ENCODE measurements around the gene FRAS1. TPM values are rescaled to one million over a fixed set of nuclear protein-coding genes. Genes with fewer than 3 reads are reported as not detected.
"Not testable (repeated sequence)": the region's sequence is repeated elsewhere in the genome, so short reads cannot be mapped to it uniquely, and the experiment has no call there.

Gene FRAS1
- total RNA-seq, 2 experiments from 2014 or later: not detected

DNA sequence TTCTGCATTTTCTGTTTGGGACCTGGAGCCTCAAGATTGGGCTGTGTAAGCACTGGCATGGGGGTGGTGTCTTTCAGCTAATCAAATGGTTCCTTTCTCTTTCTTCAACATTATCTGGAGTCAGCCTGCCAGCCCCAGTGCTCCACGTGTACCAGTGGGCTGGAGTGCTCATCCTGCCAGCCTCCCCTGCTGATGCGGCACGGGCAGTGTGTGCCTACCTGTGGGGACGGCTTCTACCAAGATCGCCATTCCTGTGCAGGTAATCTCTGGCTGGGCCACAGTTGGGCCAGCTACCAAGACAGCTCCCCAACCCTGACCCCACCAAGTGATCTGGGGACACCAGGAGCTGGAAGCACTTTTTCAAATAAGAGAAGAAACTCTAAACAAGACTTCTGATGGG, 229.2 kb downstream of the FRAS1 start:
- H3K4me1 Mint-ChIP-seq: no peaks in the 10 kb centered on the region
- H3K9me3 Mint-ChIP-seq: no peaks in the 10 kb centered on the region

GRCh38 chr4:78288327-78288726, 231.2 kb downstream of the FRAS1 start:
- Mint-ChIP-seq H3K36me3 (ENCODE audit: low read depth) (no peaks in the 10 kb centered on the region), H3K4me1 (no peaks in the 10 kb centered on the region), H3K4me3 (no peak overlapping the region), H3K27ac (no peak overlapping the region), H3K9me3 (no peaks in the 10 kb centered on the region), H3K27me3 (peaks cover 2% of the 10 kb centered on the region)
- POLR2A ChIA-PET: no interaction called here
- CTCF ChIA-PET: no interaction called here
- no peak for DNase-seq

More for the DNA sequence above, 229.2 kb downstream of the FRAS1 start:
- Mint-ChIP-seq H3K36me3 (ENCODE audit: low read depth) (no peaks in the 10 kb centered on the region), H3K4me3 (no peak overlapping the region), H3K27me3 (no peaks in the 10 kb centered on the region), H3K27ac (no peak overlapping the region)
- no peak for DNase-seq
- CTCF ChIA-PET: no interaction called here
- POLR2A ChIA-PET: no interaction called here

GRCh38 chr4:78291277-78291676, 234.2 kb downstream of the FRAS1 start:
- Mint-ChIP-seq H3K4me3 (no peak overlapping the region), H3K27me3 (peaks cover 8% of the 10 kb centered on the region), H3K27ac (no peak overlapping the region), H3K36me3 (ENCODE audit: low read depth) (no peaks in the 10 kb centered on the region), H3K4me1 (no peaks in the 10 kb centered on the region), H3K9me3 (no peaks in the 10 kb centered on the region)
- DNase-seq: no peak
- ChIA-PET CTCF (no interaction called here), POLR2A (no interaction called here)

GRCh38 chr4:78292341-78292740, 235.2 kb downstream of the FRAS1 start:
- H3K36me3 Mint-ChIP-seq (ENCODE audit: low read depth): no peaks in the 10 kb centered on the region
- no peak overlapping the region for H3K4me3 Mint-ChIP-seq
- peaks cover 2% of the 10 kb centered on the region for H3K4me1 Mint-ChIP-seq
- DNase-seq: no peak
- H3K9me3 Mint-ChIP-seq: no peaks in the 10 kb centered on the region
- CTCF ChIA-PET: no interaction called here
- H3K27ac Mint-ChIP-seq: no peak overlapping the region
- H3K27me3 Mint-ChIP-seq: peaks cover 10% of the 10 kb centered on the region
- POLR2A ChIA-PET: no interaction called here

- no peak overlapping the region for H3K27ac Mint-ChIP-seq
- no peak for DNase-seq
- H3K4me3 Mint-ChIP-seq: no peak overlapping the region
- H3K36me3 Mint-ChIP-seq (ENCODE audit: low read depth): no peaks in the 10 kb centered on the region
- no peaks in the 10 kb centered on the region for H3K9me3 Mint-ChIP-seq
- H3K27me3 Mint-ChIP-seq: peaks cover 10% of the 10 kb centered on the region
- CTCF ChIA-PET: no interaction called here
- POLR2A ChIA-PET: no interaction called here
- peaks cover 2% of the 10 kb centered on the region for H3K4me1 Mint-ChIP-seq
Observed at GRCh38 chr4:78292856-78293255, 235.7 kb downstream of the FRAS1 start.

GRCh38 chr4:78293348-78293747, 236.2 kb downstream of the FRAS1 start:
- POLR2A ChIA-PET: no interaction called here
- no peak for DNase-seq
- CTCF ChIA-PET: no interaction called here

DNA sequence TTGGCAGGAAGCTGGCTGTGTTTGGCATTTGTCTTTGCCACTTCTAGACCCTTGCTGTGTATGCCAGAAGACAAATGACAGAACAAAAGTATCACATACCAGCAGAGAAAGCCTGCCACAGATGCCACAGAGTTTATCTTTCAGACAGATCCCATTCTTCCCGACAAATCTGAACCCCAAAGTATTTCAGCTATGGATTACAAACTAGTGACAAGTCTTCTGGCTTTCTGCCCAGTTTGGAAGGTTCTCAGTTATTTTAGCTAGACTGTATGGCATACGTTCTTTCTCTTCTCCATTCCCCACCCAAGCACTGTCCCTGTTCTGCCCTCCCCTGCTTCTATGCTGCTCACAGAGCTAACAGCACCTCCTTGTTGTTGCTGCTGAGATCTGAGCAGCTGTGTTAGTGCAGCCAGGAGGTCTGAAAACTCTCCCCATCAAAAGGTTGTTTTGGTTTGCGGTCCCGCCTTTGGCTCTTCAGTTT, 236.7 kb downstream of the FRAS1 start:
- Mint-ChIP-seq H3K4me1 (peaks cover 2% of the 10 kb centered on the region), H3K27me3 (peaks cover 10% of the 10 kb centered on the region), H3K27ac (no peak overlapping the region), H3K36me3 (ENCODE audit: low read depth) (no peaks in the 10 kb centered on the region), H3K9me3 (no peaks in the 10 kb centered on the region), H3K4me3 (no peak overlapping the region)
- CTCF ChIA-PET: no interaction called here
- no peak for DNase-seq
- POLR2A ChIA-PET: no interaction called here

More at GRCh38 chr4:78293348-78293747, 236.2 kb downstream of the FRAS1 start:
- Mint-ChIP-seq H3K9me3 (no peaks in the 10 kb centered on the region), H3K4me3 (no peak overlapping the region), H3K27me3 (peaks cover 10% of the 10 kb centered on the region), H3K4me1 (peaks cover 2% of the 10 kb centered on the region), H3K36me3 (ENCODE audit: low read depth) (no peaks in the 10 kb centered on the region), H3K27ac (no peak overlapping the region)

- DNase-seq: no peak
- POLR2A ChIA-PET: no interaction called here
- H3K9me3 Mint-ChIP-seq: no peaks in the 10 kb centered on the region
- peaks cover 15% of the 10 kb centered on the region for H3K27me3 Mint-ChIP-seq
- no peak overlapping the region for H3K4me3 Mint-ChIP-seq
- H3K4me1 Mint-ChIP-seq: peaks cover 2% of the 10 kb centered on the region
- no peaks in the 10 kb centered on the region for H3K36me3 Mint-ChIP-seq (ENCODE audit: low read depth)
- CTCF ChIA-PET: no interaction called here
- no peak overlapping the region for H3K27ac Mint-ChIP-seq
Observed at GRCh38 chr4:78296261-78296660, 239.1 kb downstream of the FRAS1 start.

DNA sequence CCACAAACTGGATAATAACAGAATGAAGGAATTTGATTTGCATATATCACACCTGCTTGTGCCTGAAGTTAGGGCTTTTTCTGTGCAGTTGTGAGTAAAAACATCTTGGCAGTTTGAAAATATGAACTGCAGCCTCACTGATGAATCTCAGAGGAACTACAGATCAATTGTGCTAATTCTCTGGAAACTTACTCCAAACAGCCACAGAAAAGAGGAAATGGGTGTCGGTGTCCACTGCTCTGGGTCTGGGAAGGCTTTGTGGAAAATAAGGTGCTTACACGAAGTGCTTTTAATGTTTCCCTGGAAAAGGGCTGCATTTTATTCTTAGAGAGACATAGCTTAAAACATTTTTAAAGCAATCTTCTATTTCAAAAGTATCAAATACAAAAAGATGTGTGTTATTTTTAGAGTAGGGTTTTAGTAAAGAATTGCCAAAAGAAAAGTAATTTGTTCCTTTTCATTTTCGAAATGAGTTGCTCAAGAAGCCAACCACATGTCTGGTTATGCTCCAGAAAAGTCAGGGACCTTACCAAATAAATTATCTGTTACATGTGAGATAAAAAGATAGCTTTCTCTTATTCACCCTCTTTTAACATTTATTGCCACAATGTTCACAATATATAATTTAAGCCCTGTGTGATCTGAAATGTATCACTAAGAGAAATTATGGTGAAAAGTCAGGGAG, 240.1 kb downstream of the FRAS1 start:
- no peaks in the 10 kb centered on the region for H3K9me3 Mint-ChIP-seq
- H3K27ac Mint-ChIP-seq: no peak overlapping the region
- POLR2A ChIA-PET: no interaction called here
- DNase-seq: no peak
- H3K4me3 Mint-ChIP-seq: no peak overlapping the region
- H3K36me3 Mint-ChIP-seq (ENCODE audit: low read depth): no peaks in the 10 kb centered on the region
- peaks cover 15% of the 10 kb centered on the region for H3K27me3 Mint-ChIP-seq
- peaks cover 2% of the 10 kb centered on the region for H3K4me1 Mint-ChIP-seq
- CTCF ChIA-PET: no interaction called here

GRCh38 chr4:78298618-78299017, 241.5 kb downstream of the FRAS1 start:
- DNase-seq: no peak
- Mint-ChIP-seq H3K27ac (no peak overlapping the region), H3K4me3 (no peak overlapping the region), H3K27me3 (peaks cover 13% of the 10 kb centered on the region), H3K4me1 (peaks cover 2% of the 10 kb centered on the region), H3K36me3 (ENCODE audit: low read depth) (no peaks in the 10 kb centered on the region), H3K9me3 (no peaks in the 10 kb centered on the region)
- CTCF ChIA-PET: no interaction called here
- POLR2A ChIA-PET: no interaction called here

DNA sequence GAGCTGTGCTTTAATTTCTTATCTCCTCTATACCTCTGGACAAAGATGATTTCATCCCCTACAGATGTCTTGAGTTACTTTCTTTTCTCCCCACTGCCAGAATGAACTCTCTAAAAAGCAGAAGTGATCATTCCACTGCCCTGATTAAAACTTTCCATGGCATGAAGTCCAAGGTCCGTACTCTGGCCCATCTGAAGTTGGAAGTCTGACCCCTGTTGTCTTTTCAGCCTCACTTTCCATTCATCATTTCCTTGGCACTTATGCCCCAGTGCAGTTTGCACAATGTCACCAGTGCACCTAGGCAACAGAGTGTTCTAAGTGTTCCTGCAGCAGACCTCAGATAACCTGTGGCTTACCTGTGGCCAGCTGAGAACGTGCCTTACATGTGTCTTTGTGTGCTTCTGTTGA, 242.4 kb downstream of the FRAS1 start:
- H3K4me3 Mint-ChIP-seq: no peak overlapping the region
- no peaks in the 10 kb centered on the region for H3K36me3 Mint-ChIP-seq (ENCODE audit: low read depth)
- H3K9me3 Mint-ChIP-seq: no peaks in the 10 kb centered on the region
- CTCF ChIA-PET: no interaction called here
- DNase-seq: no peak
- peaks cover 2% of the 10 kb centered on the region for H3K4me1 Mint-ChIP-seq
- POLR2A ChIA-PET: no interaction called here
- no peak overlapping the region for H3K27ac Mint-ChIP-seq
- H3K27me3 Mint-ChIP-seq: peaks cover 13% of the 10 kb centered on the region

GRCh38 chr4:78307263-78307662, 250.1 kb downstream of the FRAS1 start:
- H3K9me3 Mint-ChIP-seq; H3K4me1 Mint-ChIP-seq; H3K36me3 Mint-ChIP-seq (ENCODE audit: low read depth); CTCF ChIA-PET; H3K27ac Mint-ChIP-seq; DNase-seq; H3K27me3 Mint-ChIP-seq; H3K4me3 Mint-ChIP-seq; POLR2A ChIA-PET: not testable (repeated sequence)

DNA sequence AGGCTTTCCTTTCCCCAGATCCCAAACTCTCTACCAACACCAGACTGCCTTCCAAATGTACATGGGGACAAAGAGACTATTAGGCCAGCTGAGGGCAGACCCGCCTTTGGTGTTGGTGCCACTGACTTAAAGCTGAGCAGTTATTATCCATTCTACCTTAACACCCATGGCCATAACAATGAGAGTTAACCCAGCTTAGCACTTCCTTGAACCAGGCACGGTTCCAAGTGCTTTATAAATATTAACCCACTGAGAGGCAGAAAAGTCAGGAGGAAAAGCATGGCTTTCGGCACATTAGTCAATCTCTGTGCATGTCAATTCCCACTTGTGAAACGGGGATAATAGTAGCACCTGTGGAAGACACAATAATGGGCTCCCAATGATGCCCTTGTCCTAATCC, 251.4 kb downstream of the FRAS1 start:
- Mint-ChIP-seq H3K36me3 (ENCODE audit: low read depth) (no peaks in the 10 kb centered on the region), H3K9me3 (no peaks in the 10 kb centered on the region), H3K27me3 (peaks cover 7% of the 10 kb centered on the region), H3K4me3 (no peak overlapping the region), H3K27ac (no peak overlapping the region), H3K4me1 (peaks cover 7% of the 10 kb centered on the region)
- POLR2A ChIA-PET: no interaction called here
- DNase-seq: no peak
- CTCF ChIA-PET: no interaction called here

- Mint-ChIP-seq H3K4me3 (no peak overlapping the region), H3K27me3 (peaks cover 8% of the 10 kb centered on the region), H3K4me1 (peaks cover 11% of the 10 kb centered on the region), H3K9me3 (no peaks in the 10 kb centered on the region), H3K27ac (no peak overlapping the region), H3K36me3 (ENCODE audit: low read depth) (no peaks in the 10 kb centered on the region)
- POLR2A ChIA-PET: no interaction called here
- CTCF ChIA-PET: no interaction called here
- DNase-seq: no peak
Observed at GRCh38 chr4:78309352-78309751, 252.2 kb downstream of the FRAS1 start.
